AG10803 (cell line): ENCODE measurements around the gene OSER1.
"Not testable (repeated sequence)": the region's sequence is repeated elsewhere in the genome, so short reads cannot be mapped to it uniquely, and the experiment has no call there.

Source experiments
- DNase-seq: peaks from one replicate; pipeline ENCODE4 v3.0.0; 2010; ENCODE audit warnings: low read depth
- H3K4me3 ChIP-seq: 2 replicates; pipeline ENCODE4 v1.5.1; 2011; ENCODE audit warnings: mild to moderate bottlenecking, low read length, control low read depth
- TF ChIP-seq, protein P1 (sequence below): conservative IDR thresholded peaks from 2 replicates; pipeline ENCODE4 v1.5.1; 2011; ENCODE audit warnings: mild to moderate bottlenecking, low read length, control low read depth, inconsistent platforms

Gene OSER1

DNA sequence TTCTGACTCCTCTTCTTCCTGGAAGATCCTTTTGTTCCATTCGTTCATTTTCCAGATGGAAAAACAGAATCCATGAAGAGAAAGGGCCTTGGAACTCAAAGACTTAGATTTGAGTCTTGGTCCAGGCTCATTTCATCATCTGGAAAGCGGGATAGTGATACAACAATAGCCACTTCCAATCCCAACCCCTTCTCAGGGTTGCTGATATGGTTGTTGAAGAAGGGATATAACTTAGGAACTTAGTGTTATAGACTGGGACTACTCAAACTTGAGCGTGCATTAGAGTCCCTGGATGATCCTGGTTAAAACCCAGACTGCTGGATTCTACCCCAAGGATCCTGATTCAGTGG, 37.8 kb upstream of the OSER1 start:
- TF ChIP-seq, protein P1, sequence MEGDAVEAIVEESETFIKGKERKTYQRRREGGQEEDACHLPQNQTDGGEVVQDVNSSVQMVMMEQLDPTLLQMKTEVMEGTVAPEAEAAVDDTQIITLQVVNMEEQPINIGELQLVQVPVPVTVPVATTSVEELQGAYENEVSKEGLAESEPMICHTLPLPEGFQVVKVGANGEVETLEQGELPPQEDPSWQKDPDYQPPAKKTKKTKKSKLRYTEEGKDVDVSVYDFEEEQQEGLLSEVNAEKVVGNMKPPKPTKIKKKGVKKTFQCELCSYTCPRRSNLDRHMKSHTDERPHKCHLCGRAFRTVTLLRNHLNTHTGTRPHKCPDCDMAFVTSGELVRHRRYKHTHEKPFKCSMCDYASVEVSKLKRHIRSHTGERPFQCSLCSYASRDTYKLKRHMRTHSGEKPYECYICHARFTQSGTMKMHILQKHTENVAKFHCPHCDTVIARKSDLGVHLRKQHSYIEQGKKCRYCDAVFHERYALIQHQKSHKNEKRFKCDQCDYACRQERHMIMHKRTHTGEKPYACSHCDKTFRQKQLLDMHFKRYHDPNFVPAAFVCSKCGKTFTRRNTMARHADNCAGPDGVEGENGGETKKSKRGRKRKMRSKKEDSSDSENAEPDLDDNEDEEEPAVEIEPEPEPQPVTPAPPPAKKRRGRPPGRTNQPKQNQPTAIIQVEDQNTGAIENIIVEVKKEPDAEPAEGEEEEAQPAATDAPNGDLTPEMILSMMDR: no peak
- H3K4me3 ChIP-seq: no peak overlapping the region
- no peak for DNase-seq

DNA sequence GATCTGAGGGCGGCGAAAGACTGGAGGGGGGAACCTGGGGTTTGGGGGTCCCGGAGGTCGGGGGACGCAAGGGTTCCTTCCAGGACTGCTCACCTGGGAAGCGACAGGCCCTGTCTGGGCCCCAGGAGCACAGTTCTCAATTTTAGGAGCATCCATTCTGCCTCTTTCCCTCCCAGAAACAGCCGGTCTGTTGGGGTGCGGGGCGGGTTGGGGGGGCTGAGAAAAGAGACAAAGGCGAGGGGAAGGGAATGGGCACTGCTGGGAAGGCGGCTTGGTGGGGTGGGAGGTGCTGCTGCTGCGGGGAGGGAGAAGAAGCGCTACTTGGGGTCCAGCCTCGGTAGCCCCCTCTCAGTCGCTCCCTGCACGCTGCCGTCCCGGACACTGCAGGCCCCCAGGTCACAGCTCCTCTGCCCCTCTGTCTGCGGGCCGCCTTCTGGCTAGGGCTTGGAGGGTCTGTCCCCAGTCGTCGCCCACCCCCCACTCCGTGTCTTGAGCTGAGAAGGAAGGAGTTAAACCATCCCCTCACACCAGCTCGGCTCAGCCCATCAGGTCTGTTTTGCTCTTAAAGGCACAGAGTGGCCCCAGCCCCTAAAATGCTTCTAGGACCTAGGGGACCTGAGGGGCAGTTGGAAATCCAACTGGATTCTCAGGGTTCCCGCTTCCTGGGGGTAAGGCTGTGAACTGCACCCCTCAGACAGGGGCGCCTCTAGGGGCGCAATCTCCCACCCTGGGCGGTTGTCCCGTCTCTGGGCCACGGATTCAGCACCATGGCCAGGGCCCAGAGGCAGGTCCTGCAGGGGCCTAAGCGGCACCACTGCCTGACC, 37.2 kb upstream of the OSER1 start:
- TF ChIP-seq, protein P1: peak; percentile 38
- no peak overlapping the region for H3K4me3 ChIP-seq
- DNase-seq: peak; percentile 5

DNA sequence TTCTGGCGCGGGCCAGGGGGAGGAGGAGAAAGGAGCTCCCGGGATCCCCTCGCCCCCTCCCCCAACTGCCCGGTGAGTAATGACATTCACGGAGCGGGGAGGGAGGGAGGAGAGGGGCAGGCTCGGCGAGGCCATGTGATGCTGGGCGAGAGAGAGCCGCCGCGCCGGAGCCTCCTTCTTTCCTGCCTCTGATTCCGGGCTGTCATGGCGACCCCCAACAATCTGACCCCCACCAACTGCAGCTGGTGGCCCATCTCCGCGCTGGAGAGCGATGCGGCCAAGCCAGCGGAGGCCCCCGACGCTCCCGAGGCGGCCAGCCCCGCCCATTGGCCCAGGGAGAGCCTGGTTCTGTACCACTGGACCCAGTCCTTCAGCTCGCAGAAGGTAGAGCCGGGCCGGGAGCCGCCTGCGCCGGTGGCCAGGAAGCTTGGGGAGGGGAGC, 36.6 kb upstream of the OSER1 start, which contains the start of gene GDAP1L1:
GDAP1L1 (plus strand) TSS at position 178 of the 441 bp plus-strand sequence; CDS start at position 205, 27 bp downstream.
- no peak within 1 kb of the TSS for H3K4me3 ChIP-seq
- no peak for DNase-seq

GRCh38 chr20:44245977-44246376, 35.4 kb upstream of the OSER1 start:
- no peak overlapping the region for H3K4me3 ChIP-seq
- no peak for DNase-seq
- TF ChIP-seq, protein P1: no peak

More for the DNA sequence above, 36.6 kb upstream of the OSER1 start, which contains the start of gene GDAP1L1:
- TF ChIP-seq, protein P1: no peak

- no peak for DNase-seq
- TF ChIP-seq, protein P1: no peak
- H3K4me3 ChIP-seq: no peak overlapping the region
These were observed 31.2 kb upstream of the OSER1 start for GRCh38 chr20:44241796-44242195.

DNA sequence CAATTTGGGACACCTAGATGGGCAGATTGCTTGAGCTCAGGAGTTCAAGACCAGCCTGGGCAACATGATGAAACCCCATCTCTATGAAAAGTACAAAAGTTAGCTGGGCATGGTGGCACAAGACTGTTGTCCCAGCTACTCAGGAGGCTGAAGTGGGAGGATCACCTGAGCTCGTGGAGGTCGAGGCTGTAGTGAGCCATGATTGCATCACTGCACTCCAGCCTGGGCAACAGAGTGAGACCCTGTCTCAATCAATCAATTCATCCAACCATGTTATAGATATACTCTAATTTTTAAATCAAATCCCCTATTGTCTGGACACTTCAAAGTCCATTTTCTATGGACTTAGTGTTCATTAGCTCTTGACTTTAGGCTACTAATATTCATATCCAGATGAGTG, 26.3 kb upstream of the OSER1 start:
- not testable (repeated sequence) for H3K4me3 ChIP-seq, DNase-seq

DNA sequence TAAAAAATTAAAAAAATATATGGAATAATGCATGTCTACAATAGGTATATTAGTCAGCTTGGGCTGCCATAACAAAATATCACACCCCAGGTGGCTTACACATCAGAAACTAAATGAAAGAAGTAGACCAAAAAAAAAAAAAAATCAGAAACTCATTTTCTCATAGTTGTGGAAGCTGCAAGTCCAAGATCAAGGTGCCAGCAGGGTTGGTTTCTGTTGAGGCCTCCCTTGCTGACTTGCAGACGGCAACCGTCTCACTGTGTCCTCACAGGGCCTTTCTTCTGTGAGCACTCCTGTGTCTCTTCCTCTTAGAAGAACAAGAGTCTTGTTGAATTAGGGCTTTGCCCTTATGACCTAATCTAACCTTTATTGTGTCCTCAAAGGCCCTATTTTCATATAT, 25.1 kb upstream of the OSER1 start:
- no peak overlapping the region for H3K4me3 ChIP-seq
- DNase-seq: no peak
- TF ChIP-seq, protein P1: no peak
